PC-9 (cell line): Measurements from ENCODE around the gene GZF1. TPM values are rescaled to one million over a fixed set of nuclear protein-coding genes. Genes with fewer than 3 reads are reported as not detected.
A peak's percentile ranks its signal among the peaks of the same experiment; 100 is the strongest.

ENCODE experiments used
- BruUV-seq: library from RNA; stranded (reverse); fragments of 400-500 nt; replicated peaks from 2 replicates; lab custom pipeline; 2021; lab: Mats Ljungman, UMichigan
- CTCF ChIA-PET: fragments of 300-600 bp; sonication (Branson Sonifier 250); formaldehyde crosslinking; loops from one replicate; lab custom pipeline; 2022; ENCODE audit warnings: antibody characterized with exemption; lab: Charles Lee
- POLR2A ChIA-PET: fragments of 300-600 bp; sonication (Branson Sonifier 250); formaldehyde crosslinking; loops from one replicate; lab custom pipeline; 2022; ENCODE audit warnings: antibody characterized with exemption; ENCODE audit not compliant: unreplicated experiment; lab: Charles Lee
- DNase-seq, 2 experiments: peaks; one replicate each; pipeline versions ENCODE4 v3.0.0 to v3.0.0-alpha.2; 2015 to 2022; ENCODE audit warnings: mixed read lengths in 1 of 2
- H2AFZ ChIP-seq: fragments of 200-600 bp; sonication (generic); 2 replicates; pipeline ENCODE4 v1.8.1; 2017; ENCODE audit warnings: antibody characterized with exemption
- H3F3A ChIP-seq: fragments of 200-600 bp; sonication (generic); 2 replicates; pipeline ENCODE4 v1.8.1; 2017; ENCODE audit warnings: antibody characterized with exemption, mild to moderate bottlenecking, low read depth; ENCODE audit not compliant: insufficient read depth
- H3K27ac ChIP-seq: fragments of 200-600 bp; sonication (generic); 2 replicates; pipeline ENCODE4 v1.6.1; 2016; ENCODE audit warnings: mixed run types
- H3K27me3 ChIP-seq: fragments of 200-600 bp; sonication (generic); 2 replicates; pipeline ENCODE4 v1.6.1; 2016; ENCODE audit warnings: low read depth, mixed run types; ENCODE audit not compliant: insufficient read depth
- H3K36me3 ChIP-seq: fragments of 200-600 bp; sonication (generic); 2 replicates; pipeline ENCODE4 v1.6.1; 2016; ENCODE audit warnings: low read depth, mixed run types
- H3K4me1 ChIP-seq: fragments of 200-600 bp; sonication (generic); replicated peaks from 2 replicates; pipeline ENCODE4 v1.6.1; 2016; ENCODE audit warnings: mixed run types; ENCODE audit not compliant: insufficient read depth
- H3K4me2 ChIP-seq: fragments of 200-600 bp; sonication (generic); 2 replicates; pipeline ENCODE4 v1.6.1; 2017; ENCODE audit warnings: mixed run types
- H3K4me3 ChIP-seq: fragments of 200-600 bp; sonication (generic); 2 replicates; pipeline ENCODE4 v1.6.1; 2016; ENCODE audit warnings: mixed run types
- H3K79me2 ChIP-seq: fragments of 200-600 bp; sonication (generic); 2 replicates; pipeline ENCODE4 v1.6.1; 2017; ENCODE audit warnings: low read depth, mixed run types
- H3K9me2 ChIP-seq: fragments of 200-600 bp; sonication (generic); 2 replicates; pipeline ENCODE4 v1.8.1; 2017; ENCODE audit warnings: mild to moderate bottlenecking; ENCODE audit not compliant: insufficient read depth
- H3K9me3 ChIP-seq: fragments of 200-600 bp; sonication (generic); 2 replicates; pipeline ENCODE4 v1.8.1; 2016; ENCODE audit warnings: low read depth; ENCODE audit not compliant: insufficient read depth
- H4K20me1 ChIP-seq: fragments of 200-600 bp; sonication (generic); 2 replicates; pipeline ENCODE4 v1.8.1; 2017; ENCODE audit not compliant: insufficient read depth
- EZH2 ChIP-seq: fragments of 200-600 bp; sonication (generic); IDR thresholded peaks from 2 replicates; pipeline ENCODE4 v1.8.0; 2017; ENCODE audit warnings: antibody characterized with exemption, low read depth
- intact Hi-C: fragments of 100-400 bp; cut with micrococcal nuclease; formaldehyde crosslinking; loops from one replicate; pipeline ENCODE4 v1.10.0; 2022; ENCODE audit not compliant: unreplicated experiment
- total RNA-seq: library from RNA; stranded (reverse); gene quantifications from 2 replicates; pipeline ENCODE4 v1.2.3, GENCODE V29; 2021
- TF ChIP-seq, protein P1 (sequence below): fragments of 200-600 bp; sonication (generic); conservative IDR thresholded peaks from 2 replicates; pipeline ENCODE4 v1.6.1; 2017; ENCODE audit warnings: mixed run types, antibody characterized with exemption, mild to moderate bottlenecking, moderate library complexity

Gene GZF1
- total RNA-seq, 1 experiment from 2014 or later = 8.1 TPM

DNA sequence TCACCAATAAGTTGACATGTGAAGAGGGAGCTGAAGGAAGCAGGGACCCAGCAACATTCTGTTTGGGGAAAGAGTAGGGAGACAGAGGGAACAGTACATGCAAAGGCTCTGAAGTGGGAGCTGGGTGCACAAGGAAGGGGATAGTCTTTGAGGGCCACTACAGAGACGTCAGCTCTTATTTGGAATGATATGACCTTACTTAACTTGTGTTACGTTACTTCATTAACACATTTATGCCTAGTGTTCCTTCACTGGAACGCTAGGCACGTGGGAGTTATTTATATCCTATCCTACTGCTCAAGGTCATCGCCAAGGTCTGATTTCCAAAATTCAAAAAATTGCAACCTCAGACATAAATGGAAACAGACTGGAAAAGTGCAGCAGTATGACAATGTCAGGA lies 39.1 kb downstream of the GZF1 start:
- intact Hi-C loops = no loop called here
- TSS peak; percentile 3 for BruUV-seq

DNA sequence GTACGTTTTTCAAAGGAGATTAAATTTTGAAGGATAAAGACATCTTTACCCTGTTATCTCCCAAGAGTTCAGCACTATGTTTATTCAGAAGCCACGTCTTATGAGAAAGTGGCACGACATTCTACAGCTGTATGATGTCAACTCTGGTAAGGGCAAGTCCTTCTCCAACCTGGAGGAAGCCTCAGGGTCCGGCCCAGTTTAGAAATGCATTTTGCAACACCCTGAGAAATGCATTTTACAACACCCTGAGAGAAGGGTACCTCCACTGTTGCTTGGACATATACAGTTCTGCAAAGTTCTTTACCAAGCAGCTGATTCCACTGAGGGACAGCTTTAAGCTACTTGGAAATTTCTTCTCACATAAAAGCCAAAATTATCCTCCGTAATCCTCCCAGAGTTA lies 41.8 kb downstream of the GZF1 start:
- DNase-seq = no peak
- H3F3A ChIP-seq = no peaks in the 10 kb centered on the region
- BruUV-seq = no TSS peak
- ChIA-PET CTCF (no interaction called here), POLR2A (no interaction called here)
- H3K27ac ChIP-seq = no peak overlapping the region
- H3K9me2 ChIP-seq = no peaks in the 10 kb centered on the region
- no peaks in the 10 kb centered on the region for H3K4me1 ChIP-seq
- TF ChIP-seq, protein P1, sequence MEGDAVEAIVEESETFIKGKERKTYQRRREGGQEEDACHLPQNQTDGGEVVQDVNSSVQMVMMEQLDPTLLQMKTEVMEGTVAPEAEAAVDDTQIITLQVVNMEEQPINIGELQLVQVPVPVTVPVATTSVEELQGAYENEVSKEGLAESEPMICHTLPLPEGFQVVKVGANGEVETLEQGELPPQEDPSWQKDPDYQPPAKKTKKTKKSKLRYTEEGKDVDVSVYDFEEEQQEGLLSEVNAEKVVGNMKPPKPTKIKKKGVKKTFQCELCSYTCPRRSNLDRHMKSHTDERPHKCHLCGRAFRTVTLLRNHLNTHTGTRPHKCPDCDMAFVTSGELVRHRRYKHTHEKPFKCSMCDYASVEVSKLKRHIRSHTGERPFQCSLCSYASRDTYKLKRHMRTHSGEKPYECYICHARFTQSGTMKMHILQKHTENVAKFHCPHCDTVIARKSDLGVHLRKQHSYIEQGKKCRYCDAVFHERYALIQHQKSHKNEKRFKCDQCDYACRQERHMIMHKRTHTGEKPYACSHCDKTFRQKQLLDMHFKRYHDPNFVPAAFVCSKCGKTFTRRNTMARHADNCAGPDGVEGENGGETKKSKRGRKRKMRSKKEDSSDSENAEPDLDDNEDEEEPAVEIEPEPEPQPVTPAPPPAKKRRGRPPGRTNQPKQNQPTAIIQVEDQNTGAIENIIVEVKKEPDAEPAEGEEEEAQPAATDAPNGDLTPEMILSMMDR = no peak
- no peak for TF ChIP-seq EZH2
- H3K79me2 ChIP-seq = peaks cover 36% of the 10 kb centered on the region
- no peaks in the 10 kb centered on the region; the same call in none of the 2 replicates for H4K20me1 ChIP-seq
- intact Hi-C loops = no loop called here
- no peaks in the 10 kb centered on the region for H3K9me3 ChIP-seq
- no peaks in the 10 kb centered on the region for H3K27me3 ChIP-seq
- H3K4me2 ChIP-seq = no peak overlapping the region
- H2AFZ ChIP-seq = no peak overlapping the region
- H3K4me3 ChIP-seq = no peak overlapping the region
- H3K36me3 ChIP-seq = no peaks in the 10 kb centered on the region

More for the DNA sequence above, 39.1 kb downstream of the GZF1 start:
- ChIA-PET CTCF (no interaction called here), POLR2A (interaction anchor here (0.9 kb wide), 1 partner anchor 13 kb away, joined by 5 read pairs; no protein-coding TSS in a partner anchor)
- Histone ChIP-seq H3K4me3 (no peak overlapping the region), H3K79me2 (peaks cover 9% of the 10 kb centered on the region; the same call in 1 of the 2 replicates), H3K27ac (no peak overlapping the region), H3K36me3 (no peaks in the 10 kb centered on the region), H4K20me1 (no peaks in the 10 kb centered on the region; the same call in none of the 2 replicates), H3F3A (no peaks in the 10 kb centered on the region), H3K9me2 (no peaks in the 10 kb centered on the region), H3K9me3 (no peaks in the 10 kb centered on the region), H3K4me2 (no peak overlapping the region), H2AFZ (no peak overlapping the region), H3K4me1 (no peaks in the 10 kb centered on the region), H3K27me3 (no peaks in the 10 kb centered on the region)
- DNase-seq = no peak
- TF ChIP-seq EZH2 = no peak
- TF ChIP-seq, protein P1 = no peak

DNA sequence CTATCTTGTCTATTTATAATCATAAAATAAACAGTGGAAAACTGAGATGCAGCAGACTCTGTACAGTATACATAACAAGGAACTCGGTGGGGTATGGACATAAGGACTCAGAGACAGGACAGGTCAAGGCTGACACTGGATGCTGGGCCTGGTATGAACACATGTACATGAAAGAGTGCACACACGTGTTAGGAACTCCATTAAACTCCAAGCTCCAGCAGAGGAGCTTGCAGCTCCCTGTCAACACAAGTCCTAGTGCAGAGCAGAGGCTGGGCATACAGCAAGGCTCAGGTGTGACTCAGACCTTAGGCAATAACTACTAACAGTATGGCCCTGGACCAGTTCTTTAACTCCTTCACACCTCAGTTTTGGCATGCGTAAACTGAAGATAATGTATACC lies 42.2 kb downstream of the GZF1 start:
- H3K9me2 ChIP-seq = no peaks in the 10 kb centered on the region
- ChIA-PET CTCF (no interaction called here), POLR2A (no interaction called here)
- H3K4me3 ChIP-seq = no peak overlapping the region
- H3F3A ChIP-seq = no peaks in the 10 kb centered on the region
- peaks cover 41% of the 10 kb centered on the region for H3K79me2 ChIP-seq
- no peaks in the 10 kb centered on the region for H3K4me1 ChIP-seq
- no peak overlapping the region for H2AFZ ChIP-seq
- TF ChIP-seq, protein P1 = no peak
- no peak for TF ChIP-seq EZH2
- no peaks in the 10 kb centered on the region for H3K36me3 ChIP-seq
- no TSS peak for BruUV-seq
- no peak overlapping the region for H3K27ac ChIP-seq
- no peak for DNase-seq
- H3K27me3 ChIP-seq = no peaks in the 10 kb centered on the region
- intact Hi-C loops = no loop called here
- H3K9me3 ChIP-seq = no peaks in the 10 kb centered on the region
- H4K20me1 ChIP-seq = no peaks in the 10 kb centered on the region; the same call in none of the 2 replicates
- H3K4me2 ChIP-seq = no peak overlapping the region
